Coronary artery (tissue), 2 donors: ENCODE results near the gene CCDC7.
"Not testable (repeated sequence)": the region's sequence is repeated elsewhere in the genome, so short reads cannot be mapped to it uniquely, and the experiment has no call there.

ENCODE experiments used
- DNase-seq: peaks from one replicate; pipeline ENCODE4 v3.0.0-alpha.2; 2017; ENCODE audit warnings: low spot score
- H3K27ac ChIP-seq, 2 donors: fragments of 200-600 bp; sonication (generic); one replicate each; pipeline ENCODE4 v1.5.1; 2016 to 2019
- H3K4me3 ChIP-seq: fragments of 200-600 bp; sonication (generic); 2 replicates; pipeline ENCODE4 v1.5.1; 2016; ENCODE audit warnings: mild to moderate bottlenecking, moderate library complexity
- TF ChIP-seq, protein P1 (sequence below): fragments of 200-600 bp; sonication (generic); IDR thresholded peaks from one replicate; pipeline ENCODE4 v1.5.1; 2019; ENCODE audit warnings: antibody characterized with exemption

The CCDC7 gene

DNA sequence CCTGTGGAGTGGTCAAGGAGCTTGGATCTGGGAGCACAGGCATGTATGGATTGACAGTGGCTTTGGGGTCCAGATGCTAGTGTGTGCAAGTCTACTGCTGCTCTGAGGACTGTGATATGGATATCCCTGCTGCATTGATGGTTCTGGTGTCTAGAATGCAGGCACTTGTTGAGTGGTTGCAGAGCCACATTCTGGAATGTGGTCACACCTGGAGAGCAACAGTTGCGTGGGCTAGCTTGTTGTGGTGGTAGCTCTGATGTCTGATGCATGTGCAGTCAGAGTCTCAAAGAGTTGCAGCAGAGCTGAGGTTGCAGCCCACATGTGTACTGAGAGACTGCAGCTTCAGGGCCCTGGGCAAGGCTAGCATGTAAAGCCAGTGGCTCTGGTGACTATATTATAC is 43.2 kb downstream of the CCDC7 start:
- TF ChIP-seq, protein P1, sequence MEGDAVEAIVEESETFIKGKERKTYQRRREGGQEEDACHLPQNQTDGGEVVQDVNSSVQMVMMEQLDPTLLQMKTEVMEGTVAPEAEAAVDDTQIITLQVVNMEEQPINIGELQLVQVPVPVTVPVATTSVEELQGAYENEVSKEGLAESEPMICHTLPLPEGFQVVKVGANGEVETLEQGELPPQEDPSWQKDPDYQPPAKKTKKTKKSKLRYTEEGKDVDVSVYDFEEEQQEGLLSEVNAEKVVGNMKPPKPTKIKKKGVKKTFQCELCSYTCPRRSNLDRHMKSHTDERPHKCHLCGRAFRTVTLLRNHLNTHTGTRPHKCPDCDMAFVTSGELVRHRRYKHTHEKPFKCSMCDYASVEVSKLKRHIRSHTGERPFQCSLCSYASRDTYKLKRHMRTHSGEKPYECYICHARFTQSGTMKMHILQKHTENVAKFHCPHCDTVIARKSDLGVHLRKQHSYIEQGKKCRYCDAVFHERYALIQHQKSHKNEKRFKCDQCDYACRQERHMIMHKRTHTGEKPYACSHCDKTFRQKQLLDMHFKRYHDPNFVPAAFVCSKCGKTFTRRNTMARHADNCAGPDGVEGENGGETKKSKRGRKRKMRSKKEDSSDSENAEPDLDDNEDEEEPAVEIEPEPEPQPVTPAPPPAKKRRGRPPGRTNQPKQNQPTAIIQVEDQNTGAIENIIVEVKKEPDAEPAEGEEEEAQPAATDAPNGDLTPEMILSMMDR = no peak
- H3K4me3 ChIP-seq = no peak overlapping the region
- DNase-seq = no peak
- H3K27ac ChIP-seq = no peak overlapping the region

- H3K4me3 ChIP-seq = no peak overlapping the region
- TF ChIP-seq, protein P1 = no peak
- H3K27ac ChIP-seq = no peak overlapping the region
- DNase-seq = no peak
Observed at GRCh38 chr10:32489901-32490300, 44.0 kb downstream of the CCDC7 start.

DNA sequence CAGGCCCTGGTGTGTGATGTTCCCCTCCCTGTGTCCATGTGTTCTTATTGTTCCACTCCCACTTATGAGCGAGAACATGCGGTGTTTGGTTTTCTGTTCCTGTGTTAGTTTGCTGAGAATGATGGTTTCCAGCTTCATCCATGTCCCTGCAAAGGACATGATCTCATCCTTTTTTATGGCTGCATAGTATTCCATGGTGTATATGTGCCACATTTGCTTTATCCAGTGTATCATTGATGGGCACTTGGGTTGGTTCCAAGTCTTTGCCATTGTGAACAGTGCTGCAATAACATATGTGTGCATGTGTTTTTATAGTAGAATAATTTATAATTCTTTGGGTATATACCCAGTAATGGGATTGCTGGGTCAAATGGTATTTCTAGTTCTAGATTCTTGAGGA is 48.6 kb downstream of the CCDC7 start:
- H3K27ac ChIP-seq, DNase-seq: not testable (repeated sequence)

DNA sequence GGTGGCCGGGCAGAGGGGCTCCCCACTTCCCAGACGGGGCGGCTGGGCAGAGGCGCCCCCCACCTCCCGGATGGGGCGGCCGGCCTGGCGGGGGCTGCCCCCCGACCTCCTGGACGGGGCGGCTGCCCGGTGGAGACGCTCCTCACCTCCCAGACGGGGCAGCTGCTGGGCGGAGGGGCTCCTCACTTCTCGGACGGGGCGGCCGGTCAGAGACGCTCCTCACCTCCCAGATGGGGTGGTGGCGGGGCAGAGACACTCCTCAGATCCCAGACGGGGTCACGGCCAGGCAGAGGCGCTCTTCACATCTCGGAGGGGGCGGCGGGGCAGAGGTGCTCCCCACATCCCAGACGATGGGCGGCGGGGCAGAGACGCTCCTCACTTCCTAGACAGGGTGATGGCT is 54.2 kb downstream of the CCDC7 start:
- H3K4me3 ChIP-seq, H3K27ac ChIP-seq, DNase-seq: not testable (repeated sequence)

More for the DNA sequence above, 48.6 kb downstream of the CCDC7 start:
- H3K4me3 ChIP-seq = not testable (repeated sequence)

- TF ChIP-seq, protein P1 = no peak
- H3K4me3 ChIP-seq = no peak overlapping the region
- no peak overlapping the region for H3K27ac ChIP-seq
- DNase-seq = no peak
Observed at GRCh38 chr10:32501906-32502305, 56.0 kb downstream of the CCDC7 start.

- not testable (repeated sequence) for DNase-seq, H3K27ac ChIP-seq, H3K4me3 ChIP-seq
Observed at GRCh38 chr10:32505762-32506420, 60.0 kb downstream of the CCDC7 start.

DNA sequence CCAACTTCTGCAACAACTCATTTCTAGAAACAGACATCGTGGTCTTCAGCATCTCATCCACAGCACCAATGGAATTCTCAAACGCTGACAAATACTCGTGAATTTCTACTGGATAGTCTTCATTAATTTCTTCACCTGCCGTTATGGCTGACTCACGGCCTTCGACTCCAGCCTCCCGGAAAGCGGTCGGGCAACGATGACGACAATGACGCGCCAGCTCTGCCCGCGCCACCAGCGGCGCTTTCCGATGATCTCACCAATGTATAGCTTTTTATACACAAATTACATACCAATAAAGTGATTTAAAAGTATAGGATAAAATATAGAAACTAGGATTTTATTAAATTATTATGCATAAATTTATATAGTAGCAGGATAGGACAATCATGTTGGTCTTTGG is 65.7 kb downstream of the CCDC7 start:
- no peak for DNase-seq
- Histone ChIP-seq H3K4me3 (no peak overlapping the region), H3K27ac (no peak overlapping the region)
- TF ChIP-seq, protein P1 = no peak

- no peak for DNase-seq
- H3K27ac ChIP-seq = no peak overlapping the region
- TF ChIP-seq, protein P1 = no peak
- no peak overlapping the region for H3K4me3 ChIP-seq
Observed at GRCh38 chr10:32516567-32517495, 70.9 kb downstream of the CCDC7 start.
